ENCODE measurements around the gene COPS7A.

COPS7A gene

GRCh38 chr12:6768437-6768914 is 44.6 kb downstream of the COPS7A start:
- in situ Hi-C loops (cut with MboI; ENCODE audit: low sequenced_read_pairs) = no loop called here

- in situ Hi-C loops (cut with MboI; ENCODE audit: low sequenced_read_pairs) = no loop called here
These were observed 45.1 kb downstream of the COPS7A start for GRCh38 chr12:6768990-6769389.

GRCh38 chr12:6769666-6770065 is 45.8 kb downstream of the COPS7A start:
- in situ Hi-C loops (cut with MboI; ENCODE audit: low sequenced_read_pairs) = no loop called here

DNA sequence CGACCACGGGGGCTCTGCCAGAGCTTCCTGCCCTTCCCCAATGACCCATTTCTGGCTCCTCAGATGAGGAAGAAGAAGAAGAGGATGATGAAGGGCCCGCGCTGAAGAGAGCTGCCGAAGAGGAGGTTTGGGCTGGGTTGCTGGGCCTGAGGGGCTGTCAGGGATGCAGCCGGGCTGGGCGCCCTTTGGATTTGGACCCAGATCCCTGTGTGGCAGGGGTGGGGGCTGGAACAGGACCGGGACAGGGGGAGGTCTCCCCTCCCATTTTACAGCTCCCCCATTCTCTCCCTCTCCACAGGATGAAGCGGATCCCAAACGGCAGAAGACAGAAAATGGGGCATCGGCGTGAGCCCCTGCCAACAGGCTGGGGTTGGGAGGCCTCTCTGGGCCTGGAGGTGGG is 46.2 kb downstream of the COPS7A start:
- in situ Hi-C loops (cut with MboI; ENCODE audit: low sequenced_read_pairs) = no loop called here

DNA sequence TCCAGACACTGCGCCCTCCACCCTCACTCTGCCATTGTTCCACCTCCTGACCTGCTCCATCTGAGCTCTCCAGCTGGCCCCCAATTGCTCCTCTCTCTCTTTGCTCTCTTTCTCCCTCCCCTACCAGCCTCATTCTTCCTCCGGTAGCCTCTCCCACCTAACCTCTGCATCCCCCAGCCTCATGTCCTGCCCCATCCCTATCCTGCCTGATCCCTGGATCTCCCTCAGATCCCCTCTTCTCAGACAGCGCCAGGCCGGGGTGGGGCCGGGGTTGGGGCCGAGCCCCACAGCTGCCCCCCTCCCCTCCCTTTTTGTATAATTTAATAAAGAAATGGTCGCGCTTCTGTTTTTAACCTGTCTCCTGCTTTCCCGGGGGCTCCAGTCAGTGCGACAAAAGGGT is 46.8 kb downstream of the COPS7A start:
- in situ Hi-C loops (cut with MboI; ENCODE audit: low sequenced_read_pairs) = no loop called here

DNA sequence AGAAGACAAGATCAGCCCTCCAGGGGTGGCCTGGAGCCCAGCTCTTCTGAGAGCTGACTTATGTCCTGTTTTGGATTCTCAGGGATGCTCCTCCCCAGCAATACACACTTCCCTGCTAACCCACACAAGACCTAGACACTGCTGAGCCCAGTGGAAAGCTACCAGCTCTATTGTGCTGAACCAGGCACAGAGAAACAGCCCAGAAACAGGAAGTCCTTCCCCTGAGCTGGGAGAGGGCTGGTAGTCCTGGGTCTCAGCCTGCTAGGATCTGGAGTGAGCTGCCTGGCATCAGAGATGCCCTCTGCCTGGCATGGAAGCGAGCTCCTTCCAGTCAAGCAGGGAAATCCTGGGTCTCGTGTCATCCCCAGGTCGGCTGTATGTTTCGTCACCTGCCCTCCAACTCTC is 47.2 kb downstream of the COPS7A start:
- in situ Hi-C loops (cut with MboI; ENCODE audit: low sequenced_read_pairs) = no loop called here

DNA sequence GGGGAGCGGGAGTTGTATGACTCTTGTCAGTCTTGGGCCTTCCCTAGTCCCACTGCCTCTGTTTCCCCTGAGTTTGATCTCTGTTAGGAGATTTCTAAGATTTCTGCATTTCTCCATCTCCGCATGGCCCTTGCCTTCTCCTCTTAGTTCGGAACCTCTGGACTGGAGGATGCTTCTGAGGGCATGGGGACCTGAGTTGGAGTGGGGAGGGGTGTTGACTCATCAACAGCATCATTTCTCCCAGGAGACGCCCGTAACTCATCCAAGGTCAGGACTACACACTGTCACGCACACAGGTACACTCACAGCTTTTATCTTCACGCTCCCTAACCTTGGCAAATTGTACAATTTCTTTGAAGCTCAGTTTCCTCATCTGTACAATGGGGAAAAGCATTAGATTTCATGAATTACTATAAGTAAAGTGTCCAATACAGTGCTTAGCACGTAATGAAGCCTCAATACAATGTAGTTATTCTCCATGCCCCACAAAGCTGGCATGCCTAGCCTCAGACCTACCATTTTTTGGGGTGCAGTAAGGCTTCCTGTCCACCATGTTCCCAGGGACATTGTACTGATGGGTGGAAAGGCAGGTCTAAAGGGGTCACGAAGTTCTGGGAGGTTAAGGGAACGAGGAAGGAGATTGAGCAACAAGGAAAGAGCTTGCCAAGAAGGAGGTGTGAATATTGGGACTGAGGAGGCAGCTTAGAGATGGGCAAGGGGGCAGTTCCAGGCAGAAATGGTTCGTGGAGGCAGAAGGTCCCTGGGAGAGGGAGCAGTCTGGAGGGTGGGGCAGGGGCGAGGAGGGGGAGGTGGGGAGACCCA is 47.9 kb downstream of the COPS7A start:
- in situ Hi-C loops (cut with MboI; ENCODE audit: low sequenced_read_pairs) = no loop called here

GRCh38 chr12:6772331-6772695 is 48.5 kb downstream of the COPS7A start, which contains the start of gene LAG3:
TSS of gene LAG3 (plus strand) at chr12:6772520. CDS start at chr12:6772853, 333 bp downstream.
- in situ Hi-C loops (cut with MboI; ENCODE audit: low sequenced_read_pairs) = no loop called here

DNA sequence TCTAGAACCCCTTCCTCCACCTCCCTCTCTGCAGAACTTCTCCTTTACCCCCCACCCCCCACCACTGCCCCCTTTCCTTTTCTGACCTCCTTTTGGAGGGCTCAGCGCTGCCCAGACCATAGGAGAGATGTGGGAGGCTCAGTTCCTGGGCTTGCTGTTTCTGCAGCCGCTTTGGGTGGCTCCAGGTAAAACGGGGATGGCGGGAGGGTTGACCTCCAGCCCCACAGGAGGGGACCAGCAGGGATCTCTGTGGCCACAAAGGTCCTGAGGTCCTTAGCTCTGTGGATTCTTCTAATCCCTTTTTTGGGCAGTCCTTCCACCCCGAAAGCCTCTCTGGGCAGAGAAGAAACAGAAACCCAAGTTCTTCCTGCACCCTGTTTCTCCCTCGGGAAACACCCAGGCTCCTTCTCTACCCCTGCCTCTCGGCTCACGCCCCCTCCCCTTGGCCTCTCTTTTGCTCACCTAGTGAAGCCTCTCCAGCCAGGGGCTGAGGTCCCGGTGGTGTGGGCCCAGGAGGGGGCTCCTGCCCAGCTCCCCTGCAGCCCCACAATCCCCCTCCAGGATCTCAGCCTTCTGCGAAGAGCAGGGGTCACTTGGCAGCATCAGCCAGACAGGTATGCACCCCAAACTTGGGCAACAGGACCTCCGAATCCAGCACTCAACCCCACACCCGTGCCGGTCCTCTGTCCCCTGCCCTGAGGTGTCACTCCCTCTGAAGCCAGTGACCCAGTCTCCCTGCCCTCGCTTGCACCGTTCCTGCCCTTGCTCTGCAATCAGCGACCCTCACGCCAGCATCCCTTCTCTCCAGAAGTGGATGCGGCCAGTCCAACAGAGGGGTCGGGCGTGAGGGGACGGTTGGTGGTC is 49.1 kb downstream of the COPS7A start:
- in situ Hi-C loops (cut with MboI; ENCODE audit: low sequenced_read_pairs) = no loop called here

DNA sequence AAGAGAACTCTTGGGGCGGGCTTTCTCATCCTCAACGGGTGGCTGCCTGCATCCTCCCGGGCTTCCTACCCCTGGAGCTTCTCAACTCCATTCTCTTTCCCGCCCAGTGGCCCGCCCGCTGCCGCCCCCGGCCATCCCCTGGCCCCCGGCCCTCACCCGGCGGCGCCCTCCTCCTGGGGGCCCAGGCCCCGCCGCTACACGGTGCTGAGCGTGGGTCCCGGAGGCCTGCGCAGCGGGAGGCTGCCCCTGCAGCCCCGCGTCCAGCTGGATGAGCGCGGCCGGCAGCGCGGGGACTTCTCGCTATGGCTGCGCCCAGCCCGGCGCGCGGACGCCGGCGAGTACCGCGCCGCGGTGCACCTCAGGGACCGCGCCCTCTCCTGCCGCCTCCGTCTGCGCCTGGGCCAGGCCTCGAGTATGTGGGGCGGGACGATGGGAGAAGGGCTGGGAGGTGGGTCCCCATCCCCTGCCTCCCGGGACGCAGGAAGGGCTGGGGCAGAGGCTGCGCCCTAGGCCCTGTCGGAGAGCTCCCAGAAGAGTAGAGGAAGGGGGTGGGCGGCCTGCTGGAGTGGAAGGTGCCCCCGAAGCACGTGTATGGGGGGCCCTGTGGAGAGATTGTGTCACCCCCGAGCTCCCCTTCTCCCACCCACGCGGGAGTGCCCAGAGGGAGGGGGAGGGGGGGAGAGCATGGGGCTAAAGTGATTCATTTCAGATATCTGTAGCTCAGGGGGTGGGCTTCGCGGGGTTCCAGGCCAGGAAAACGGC is 49.9 kb downstream of the COPS7A start:
- in situ Hi-C loops (cut with MboI; ENCODE audit: low sequenced_read_pairs) = no loop called here

- in situ Hi-C loops (cut with MboI; ENCODE audit: low sequenced_read_pairs) = no loop called here
These were observed 50.7 kb downstream of the COPS7A start for GRCh38 chr12:6774499-6775062.

GRCh38 chr12:6775185-6776174 is 51.6 kb downstream of the COPS7A start:
- in situ Hi-C loops (cut with MboI; ENCODE audit: low sequenced_read_pairs) = no loop called here

DNA sequence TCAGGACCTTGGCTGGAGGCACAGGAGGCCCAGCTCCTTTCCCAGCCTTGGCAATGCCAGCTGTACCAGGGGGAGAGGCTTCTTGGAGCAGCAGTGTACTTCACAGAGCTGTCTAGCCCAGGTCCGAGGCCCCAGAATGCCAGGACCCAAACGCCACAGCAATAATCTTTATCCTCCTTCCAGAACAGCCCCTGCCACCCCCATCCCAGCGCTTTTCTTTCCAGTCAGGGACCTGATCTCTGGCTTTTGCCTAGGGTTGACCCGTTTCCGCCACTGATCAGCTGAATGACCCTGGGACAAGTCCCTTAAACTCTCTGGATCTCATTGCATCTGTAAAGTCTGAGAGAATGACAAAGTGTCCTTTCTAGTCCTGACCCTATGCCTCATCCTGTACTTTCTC is 53.5 kb downstream of the COPS7A start:
- in situ Hi-C loops (cut with MboI; ENCODE audit: low sequenced_read_pairs) = no loop called here

DNA sequence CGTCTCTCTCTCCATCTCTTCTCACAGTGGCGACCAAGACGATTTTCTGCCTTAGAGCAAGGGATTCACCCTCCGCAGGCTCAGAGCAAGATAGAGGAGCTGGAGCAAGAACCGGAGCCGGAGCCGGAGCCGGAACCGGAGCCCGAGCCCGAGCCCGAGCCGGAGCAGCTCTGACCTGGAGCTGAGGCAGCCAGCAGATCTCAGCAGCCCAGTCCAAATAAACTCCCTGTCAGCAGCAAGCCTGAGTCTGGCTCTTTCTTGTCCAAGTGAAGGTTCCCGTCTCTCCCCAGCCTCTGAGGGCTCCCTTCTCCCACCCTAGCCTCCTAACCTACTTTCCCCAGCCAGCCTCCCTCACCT is 54.3 kb downstream of the COPS7A start:
- in situ Hi-C loops (cut with MboI; ENCODE audit: low sequenced_read_pairs) = no loop called here

GRCh38 chr12:6778574-6779550 is 55.0 kb downstream of the COPS7A start:
- in situ Hi-C loops (cut with MboI; ENCODE audit: low sequenced_read_pairs) = no loop called here

DNA sequence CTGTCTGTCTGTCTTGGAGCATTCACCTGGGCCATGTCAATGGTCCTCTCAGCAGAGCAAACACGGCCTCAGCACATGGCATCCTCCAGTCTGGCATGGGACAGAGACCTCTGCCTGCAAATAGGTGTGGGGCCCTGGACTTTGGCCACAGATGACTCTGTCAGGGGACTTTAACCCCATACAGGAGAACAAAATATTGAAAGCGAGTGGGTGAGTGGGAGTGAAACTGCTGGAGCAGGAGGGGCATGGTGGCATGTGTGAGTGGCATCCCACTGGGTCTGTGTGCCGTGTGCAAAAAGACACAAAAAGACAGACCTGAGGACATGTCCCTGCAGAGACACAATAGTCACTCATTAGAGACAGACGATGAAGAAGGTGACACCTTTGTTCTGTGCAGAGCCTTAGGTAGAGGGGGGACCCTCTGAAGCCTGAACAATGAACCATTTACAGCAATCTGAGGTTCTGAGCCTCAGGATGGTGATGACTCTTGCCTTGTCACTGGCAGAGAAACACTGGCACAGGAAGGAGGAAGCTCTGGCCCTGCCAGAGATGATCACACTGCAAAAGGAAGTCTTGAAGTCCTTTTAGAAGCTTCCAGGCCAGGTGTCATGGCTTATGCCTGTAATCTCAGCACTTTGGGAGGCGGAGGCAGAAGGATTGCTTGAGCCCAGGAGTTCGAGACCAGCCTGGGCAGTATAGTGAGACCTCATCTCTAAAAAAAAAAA is 56.0 kb downstream of the COPS7A start:
- in situ Hi-C loops (cut with MboI; ENCODE audit: low sequenced_read_pairs) = no loop called here

DNA sequence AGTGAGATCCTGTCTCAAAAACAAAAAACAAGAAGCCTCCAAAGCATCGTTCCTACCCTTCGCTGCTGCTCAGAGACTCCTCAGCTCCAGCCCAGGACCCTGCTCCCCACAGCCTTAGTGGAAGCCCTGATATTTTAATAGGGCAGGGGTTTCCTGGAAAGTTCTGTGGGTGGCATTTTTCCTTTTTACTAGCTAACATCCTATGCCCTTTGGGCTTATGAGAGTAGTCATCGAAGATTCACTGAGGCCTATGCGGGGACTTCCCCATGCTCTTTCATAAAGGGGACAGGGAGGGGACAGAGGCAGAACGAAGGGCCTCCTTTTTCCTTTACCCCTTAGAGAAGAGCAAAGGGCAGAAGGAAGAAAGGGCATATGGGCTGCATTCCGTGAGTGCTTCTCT is 56.7 kb downstream of the COPS7A start:
- in situ Hi-C loops (cut with MboI; ENCODE audit: low sequenced_read_pairs) = no loop called here

All from HL-60/S4 treated with phorbol 12-myristate 13-acetate at 8.2 ng/mL for 4 days and 3 days (cell line).